HG02588 (cell line): ENCODE data around the gene CLEC3B.

ENCODE experiments used
- ATAC-seq: cut with Tn5 transposase; IDR thresholded peaks from one replicate; pipeline ENCODE4 v1.9.1; 2021; ENCODE audit warnings: mild to moderate bottlenecking, moderate library complexity; ENCODE audit not compliant: unreplicated experiment

The CLEC3B gene

DNA sequence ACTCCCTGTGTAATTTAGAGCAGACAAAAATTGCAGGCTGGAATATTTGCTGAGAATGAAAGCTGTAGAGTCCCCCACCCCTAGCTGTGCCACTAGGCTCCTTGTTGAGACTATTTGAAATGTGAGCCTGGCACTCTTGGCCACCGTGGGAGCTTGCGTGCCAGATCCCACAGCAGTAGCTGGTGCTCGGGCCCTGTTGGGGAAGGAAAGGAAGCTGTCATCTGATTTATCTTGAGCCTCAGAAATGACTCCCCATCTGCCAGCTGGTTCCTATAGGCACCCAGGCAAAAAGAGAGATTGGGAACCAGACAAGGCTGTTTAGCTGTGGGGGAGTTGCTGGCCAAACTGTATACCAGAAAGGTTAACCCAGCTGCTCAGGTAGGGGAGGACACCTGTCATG lies 23.4 kb upstream of the CLEC3B start:
- ATAC-seq, result no peak

DNA sequence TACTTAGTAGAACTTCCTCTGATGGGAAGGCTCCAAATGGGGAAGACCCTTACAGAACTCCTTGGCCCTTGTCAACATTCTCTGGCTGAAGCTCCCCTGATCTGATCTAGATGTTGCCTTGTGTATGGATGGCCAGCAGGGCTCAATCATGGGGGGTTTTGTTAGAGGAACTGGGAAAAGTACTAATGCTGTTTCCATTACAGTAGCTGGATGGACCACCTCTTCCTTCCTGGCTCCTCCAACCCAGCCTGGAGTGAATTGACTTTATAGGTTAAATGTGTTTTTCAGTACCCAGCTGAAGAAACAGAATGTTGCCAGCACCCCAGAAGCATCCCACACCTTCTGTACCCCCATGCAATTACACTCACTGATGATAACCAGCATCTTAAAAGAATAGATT lies 22.7 kb upstream of the CLEC3B start:
- no peak for ATAC-seq

DNA sequence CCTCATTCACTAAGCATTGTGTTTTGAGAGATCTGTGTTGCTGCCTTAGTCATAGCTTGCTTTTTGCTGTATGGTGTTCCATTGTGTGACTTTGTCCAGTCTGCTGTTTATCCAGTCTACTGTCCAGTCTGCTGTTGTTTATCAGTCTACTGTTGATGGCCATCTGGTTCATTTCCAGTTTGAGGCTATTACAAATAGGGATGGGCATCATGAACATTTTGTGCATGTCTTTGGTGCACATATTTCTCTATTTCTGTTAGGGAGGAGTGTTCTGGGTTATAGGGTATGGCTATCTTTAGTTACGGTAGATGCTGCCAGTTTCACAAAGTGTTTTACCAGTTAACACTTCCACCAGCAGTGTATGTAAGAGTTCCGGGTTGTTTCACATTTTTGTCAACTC lies 22.2 kb upstream of the CLEC3B start:
- ATAC-seq, result no peak

DNA sequence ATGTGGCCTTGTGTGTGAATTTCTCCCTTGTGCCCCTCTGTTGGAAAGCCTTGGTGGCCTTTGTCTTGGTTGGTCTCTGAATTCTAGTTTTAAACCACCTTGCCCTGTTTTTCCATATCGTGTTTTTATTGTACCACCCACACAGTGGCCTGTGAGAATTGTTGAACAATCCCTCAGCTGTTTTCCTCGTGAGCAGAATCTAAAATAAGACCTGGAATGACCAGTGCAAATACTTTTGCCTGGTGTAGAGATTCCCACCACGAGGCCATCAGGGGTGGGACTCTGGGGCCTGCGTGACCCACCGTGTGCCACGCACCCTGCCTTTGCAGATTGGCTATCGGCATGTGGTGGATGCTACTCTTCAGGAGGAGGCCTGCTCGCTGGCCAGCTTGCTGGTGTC lies 19.0 kb upstream of the CLEC3B start:
- no peak for ATAC-seq

DNA sequence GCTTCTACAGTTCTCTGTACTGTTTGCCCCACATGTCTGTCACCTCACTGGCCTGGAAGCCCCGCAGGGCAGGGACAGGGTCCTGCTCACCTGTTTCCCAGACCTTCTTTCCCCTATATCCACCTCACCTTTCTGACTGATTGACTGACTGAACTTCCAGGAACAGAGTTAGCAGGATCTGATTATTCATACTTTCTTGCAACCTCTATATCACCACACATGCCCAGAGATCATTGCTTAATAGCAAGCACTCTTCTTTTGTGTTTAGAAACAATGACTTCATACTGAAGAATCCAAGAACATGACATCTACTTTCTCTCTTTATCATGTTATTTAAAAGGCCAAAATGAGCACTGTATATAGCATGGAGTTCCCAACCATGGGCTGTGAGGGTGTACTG lies 18.0 kb upstream of the CLEC3B start:
- ATAC-seq, result no peak

DNA sequence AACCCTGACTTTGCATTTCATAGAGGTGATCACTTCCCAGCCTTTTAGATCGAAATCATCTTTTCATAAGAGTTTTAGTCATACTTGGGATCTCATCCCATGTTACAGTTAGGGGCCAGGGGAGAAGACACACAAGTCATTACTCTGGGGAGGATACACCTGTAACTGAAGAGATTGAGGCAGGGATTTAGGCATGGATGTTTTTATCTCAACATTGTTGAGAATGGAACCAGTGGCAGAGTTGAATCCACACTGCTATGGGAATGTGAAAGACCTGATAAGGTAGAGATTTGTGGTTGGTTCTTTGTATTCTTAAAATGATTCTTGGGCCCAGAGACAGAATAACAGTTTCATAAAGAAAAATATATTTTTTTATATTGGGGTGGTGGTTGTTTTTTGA lies 16.2 kb upstream of the CLEC3B start:
- ATAC-seq, result no peak

DNA sequence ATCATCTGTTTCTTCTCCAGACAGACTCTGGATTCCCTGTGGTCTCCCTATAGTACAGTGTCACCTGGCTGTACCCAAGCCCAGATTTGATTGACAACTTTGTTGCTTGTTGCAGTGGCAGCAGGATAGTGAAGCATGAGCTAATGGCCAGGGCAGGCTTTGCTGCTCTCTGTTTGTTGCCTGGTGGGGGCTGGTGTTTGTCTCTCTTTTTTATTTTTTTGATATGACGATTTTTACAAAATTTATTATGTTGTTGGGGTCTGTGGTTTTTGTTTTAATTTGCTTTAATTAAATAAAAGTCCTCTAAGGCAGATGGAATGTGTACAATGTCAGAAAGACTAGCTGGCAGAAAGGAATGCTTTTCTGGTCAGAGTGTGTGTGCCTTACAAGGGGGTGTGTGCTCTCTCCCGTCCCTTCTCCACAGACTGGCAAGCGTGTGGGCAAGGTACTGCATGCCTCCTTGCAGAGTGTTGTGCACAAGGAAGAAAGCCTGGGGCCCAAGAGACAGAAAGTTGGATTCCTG lies 15.2 kb upstream of the CLEC3B start:
- no peak for ATAC-seq

DNA sequence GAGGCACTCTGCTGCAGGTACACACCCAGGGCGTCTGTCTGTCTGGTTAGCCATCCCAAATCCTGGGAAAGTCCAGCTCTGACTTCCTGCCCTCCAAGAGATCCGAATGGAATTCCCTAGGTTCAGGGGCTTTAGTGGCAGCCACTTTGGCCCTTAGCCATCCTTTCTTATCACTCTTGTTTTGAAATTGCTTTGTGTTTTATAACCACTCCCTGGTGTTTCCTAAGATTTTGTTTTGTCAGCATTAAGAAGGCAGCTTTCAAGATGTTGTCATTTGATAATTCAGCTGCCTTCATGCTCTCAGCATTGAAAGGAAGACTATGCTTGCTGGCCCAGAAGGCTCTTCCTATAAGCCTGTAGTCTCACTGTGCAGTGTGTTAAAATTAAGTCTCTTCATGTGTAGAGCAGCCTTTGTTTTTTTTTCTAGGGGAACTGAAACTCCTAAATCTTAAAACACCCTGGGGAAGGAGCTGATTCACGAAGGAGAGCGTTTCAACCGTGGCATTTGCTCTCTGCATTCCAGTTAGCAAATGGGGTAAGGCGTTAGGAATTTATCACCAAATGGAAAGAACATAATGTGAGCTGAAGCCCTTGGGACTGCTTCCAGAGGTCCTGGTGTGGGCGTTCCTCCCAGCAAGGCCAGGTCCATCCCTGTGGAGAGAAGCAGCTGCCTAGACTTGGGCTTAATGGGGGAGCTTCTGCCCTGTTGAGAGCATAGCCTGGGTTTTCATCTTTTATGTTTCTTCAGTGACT lies 14.2 kb upstream of the CLEC3B start:
- no peak for ATAC-seq

DNA sequence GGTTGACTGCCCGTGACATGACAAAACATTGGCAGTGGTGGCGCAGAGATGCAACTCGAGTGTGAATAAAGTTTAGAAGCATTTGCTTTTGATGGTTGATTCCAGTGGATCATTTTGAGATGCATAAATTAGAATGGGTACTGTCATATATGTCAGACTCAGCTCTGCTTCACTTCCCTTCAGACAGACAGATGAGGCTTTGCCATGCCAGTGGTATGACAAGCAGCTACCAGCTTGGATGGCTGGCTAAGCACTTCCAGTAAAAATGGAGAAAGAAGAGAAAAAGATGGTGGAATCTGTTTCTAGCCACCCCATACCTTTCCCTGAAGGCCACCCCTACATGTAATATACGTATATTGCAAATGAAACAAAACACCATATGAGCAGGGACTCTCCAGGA lies 13.5 kb upstream of the CLEC3B start:
- no peak for ATAC-seq

DNA sequence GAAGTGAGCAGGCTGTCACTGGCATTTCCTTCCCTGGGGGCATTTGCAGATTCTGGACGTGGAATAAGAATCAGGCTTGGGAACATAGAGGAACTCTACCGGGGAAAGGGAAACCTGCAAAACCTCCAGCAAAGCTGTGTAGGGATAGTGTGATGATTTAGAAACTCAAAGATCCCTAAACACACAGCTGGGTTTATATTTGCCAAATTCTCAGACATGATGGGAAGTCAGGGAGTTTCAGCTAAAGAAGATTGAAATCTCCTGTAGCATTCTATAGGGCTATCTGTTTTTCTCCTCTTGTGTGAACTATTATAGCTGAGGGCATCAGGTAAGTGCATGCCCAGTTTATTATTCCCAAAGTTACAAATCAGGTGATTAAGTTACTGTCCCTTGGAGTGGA lies 9.2 kb upstream of the CLEC3B start:
- no peak for ATAC-seq

DNA sequence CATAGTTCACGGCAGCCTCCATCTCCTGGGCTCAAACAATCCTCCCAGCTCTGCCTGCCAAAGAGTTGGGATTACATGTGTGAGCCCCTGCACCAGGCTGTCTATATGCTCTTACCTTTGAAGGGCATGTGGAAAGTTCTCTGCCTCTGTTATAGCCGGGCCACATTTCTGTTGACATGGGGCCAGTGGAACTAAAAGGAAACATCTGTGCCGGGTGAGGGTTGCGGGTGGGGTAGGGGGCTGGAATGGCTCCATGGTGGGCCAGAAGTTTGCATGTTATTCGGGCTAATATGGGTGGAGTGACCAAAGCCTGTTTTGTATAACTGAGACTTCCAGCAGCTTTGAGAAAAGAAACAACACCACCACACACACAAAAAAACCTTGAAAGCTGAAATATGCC lies 8.3 kb upstream of the CLEC3B start:
- no peak for ATAC-seq

DNA sequence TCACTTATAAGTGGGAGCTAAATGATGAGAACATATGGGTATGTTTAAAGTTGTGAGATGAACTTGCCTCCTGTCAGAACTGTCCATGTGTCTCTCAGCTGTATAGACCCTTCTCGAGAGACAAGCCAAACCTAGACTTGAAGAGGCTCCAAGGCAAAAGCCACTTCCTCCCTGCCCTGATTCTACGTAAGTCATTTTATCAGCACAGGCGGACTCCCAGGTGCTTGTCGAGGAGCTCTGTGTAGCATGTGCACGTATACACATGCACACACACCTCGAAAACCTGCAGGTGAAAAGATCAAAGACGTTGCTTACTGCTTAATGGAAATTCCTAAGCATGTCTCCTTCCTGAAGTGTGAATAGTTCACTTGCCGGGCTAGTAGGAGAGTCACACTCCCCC lies 5.6 kb upstream of the CLEC3B start:
- no peak for ATAC-seq

DNA sequence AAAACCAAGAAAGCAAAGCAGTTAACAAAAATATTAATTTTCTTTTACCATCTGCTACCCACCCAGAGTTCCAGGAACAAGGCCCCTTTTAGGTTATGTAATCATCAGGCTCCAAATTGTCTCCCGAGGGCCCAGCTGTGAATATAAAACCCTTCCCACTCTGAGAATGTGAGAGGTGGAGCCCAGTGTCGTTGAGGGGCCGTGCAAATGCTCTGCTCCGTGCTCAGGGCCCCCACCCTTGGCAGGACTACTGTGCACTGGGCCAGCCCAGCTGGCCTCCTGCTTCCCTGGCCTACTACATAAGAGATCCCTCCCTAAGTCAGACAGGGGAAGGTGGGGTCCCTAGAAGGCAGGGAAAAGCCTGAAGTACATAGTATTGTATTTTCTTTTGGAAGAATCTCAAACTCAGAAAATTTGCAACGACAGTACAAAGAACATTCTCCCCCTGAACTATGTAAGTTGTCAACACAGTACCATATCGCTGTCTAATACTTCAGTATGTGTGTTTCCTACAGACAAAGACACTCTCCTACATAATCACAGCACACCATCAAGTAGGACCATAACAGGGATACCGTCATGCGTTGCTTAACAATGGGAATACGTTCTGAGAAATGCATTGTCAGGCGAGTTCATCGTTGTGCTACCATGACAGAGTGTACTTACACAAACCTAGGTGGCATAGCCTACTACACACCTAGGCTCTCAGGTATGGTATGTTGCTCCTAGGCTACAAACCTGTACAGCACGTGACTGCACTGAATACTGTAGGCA lies 4.4 kb upstream of the CLEC3B start:
- no peak for ATAC-seq

DNA sequence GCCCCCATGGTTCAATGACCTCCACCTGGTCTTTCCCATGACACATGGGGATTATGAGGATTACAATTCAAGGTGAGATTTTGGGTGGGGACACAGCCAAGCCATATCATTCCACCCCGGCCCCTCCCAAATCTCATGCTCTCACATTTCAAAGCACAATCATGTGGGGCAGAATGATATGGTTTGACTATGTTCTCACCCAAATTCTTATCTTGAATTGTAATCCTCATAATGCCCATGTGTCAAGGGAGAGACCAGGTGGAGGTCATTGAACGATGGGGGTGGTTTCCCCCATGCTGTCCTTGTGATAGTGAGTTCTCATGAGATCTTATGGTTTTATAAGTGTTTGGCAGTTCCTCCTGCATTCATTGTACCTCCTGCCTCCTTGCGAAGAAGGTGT lies 2.4 kb upstream of the CLEC3B start:
- ATAC-seq, result no peak

DNA sequence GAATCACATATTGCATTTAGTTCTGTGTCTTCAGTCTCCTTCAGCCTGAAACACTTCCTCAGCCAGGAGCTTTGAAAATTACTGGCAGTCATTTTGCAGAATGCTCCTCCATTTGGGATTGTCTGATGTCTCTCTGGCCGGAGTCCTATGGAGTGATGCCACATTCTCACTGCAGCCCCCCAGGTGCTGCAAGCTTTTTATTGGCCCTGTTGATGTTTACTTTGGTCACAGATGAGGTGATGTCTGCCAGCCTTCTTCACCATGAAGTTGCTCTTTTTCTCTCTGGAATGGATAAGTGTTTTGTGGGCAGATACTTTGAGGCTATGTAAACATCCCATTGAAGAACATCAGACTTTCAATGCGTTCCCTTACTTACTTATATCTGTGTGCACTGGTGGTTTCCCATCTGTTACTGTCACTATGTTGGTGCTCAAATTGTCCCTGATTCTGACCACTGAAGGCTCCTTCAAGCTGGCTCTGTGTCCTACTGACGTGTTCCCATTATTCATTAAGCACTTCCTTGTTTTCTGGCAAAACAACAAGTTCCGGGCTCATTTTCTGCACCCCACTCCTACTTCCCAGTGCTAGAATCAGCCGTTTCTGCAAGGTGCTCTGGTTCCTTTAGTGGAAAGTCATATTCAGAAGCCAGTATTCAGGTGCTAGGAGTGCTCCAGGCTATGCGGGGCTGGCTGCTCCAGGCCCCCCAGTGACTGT lies 1.4 kb upstream of the CLEC3B start:
- ATAC-seq, result no peak

DNA sequence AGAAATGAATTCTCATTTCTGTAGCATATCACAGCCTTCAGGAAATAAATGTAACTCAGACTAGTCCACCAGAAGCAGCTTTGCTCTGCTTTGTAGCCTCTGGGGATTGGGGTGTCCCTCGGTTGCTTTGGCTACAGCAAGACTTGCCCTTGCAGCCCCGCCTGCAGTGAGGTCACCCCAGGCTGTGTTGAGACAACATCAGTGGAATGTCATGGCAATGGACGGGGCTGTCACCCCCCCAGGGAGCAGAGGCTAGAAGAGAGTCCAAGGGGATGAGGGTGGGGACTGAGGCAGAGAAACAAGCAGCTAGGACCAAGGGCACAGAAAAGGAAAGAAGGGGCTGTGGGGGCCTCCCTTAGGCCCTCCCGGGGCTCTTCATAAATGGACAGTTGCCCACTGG lies 854 bp downstream of the CLEC3B start:
- no peak for ATAC-seq

DNA sequence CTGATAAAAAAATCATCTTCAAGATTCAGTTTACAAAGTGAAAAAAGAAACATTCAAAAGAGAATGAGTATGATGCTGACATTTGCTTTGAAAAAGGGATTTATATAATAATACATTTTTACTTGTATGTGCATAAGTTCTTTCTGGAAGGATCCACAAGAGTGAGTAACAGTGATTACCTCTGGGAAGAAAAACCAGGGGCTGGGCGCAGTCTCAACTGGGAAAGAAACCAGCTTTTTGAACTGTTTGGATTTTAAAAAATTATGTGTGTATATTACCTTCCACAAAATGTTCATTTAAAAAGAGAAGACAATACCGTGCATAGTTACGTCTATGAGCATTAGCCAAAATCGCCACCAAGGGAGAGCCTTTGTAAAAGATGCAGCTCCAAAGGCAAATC lies 1.3 kb downstream of the CLEC3B start:
- ATAC-seq, result no peak

DNA sequence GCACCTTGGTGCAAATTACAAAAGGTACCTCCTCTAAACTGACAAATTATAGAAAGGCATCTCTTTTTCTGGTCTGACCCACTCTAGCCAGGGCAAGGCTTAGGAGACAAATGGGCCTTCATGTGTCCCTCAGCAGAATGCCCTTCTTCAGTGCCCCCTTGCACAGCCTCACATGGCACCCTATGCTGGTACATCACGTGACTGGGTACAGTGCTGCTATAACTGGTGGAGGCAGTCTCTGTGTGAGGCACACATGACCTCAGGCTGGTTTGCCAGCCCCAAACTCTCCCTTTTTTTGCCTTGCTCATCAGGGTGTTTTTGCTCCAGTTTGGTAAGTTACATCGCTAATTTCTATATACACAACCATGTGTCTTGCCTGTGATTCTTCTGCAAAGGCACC lies 3.1 kb downstream of the CLEC3B start:
- no peak for ATAC-seq

DNA sequence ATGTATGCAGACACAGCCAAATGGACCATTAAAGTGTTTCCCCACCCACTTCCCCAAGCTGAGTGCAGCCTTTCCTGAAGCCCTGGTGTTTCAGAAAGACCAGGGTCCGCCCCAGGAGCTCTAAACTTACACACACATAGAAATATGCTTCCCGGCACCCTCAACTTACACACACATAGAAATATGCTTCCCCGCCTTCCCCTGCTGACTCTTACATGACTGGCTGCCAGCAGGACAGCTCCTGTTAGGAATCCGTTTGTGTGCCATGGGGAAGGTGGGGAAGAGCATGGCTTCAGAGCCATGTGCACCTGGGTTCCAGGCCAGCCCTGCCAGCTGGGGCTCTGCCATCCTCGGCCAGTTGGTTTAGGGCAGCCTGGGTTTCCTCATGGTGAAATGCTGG lies 3.6 kb downstream of the CLEC3B start:
- ATAC-seq, result no peak

DNA sequence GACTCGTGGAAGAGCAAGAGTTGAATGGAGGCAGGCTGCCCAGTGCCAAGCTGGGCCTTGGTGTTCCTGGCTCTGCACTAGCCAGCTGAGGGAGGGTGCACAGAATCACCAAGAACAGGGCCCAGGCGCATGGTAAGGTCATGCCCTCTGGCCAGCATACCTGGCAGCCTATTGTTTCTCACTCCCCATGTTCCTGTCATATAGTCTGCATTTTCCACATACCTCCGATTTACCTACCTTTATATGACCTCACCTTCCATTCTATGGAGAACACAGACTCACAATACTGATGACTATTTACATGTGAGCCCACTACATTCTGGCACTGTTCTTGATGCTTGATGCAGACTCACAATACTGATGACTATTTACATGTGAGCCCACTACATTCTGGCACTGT lies 5.4 kb downstream of the CLEC3B start:
- no peak for ATAC-seq

DNA sequence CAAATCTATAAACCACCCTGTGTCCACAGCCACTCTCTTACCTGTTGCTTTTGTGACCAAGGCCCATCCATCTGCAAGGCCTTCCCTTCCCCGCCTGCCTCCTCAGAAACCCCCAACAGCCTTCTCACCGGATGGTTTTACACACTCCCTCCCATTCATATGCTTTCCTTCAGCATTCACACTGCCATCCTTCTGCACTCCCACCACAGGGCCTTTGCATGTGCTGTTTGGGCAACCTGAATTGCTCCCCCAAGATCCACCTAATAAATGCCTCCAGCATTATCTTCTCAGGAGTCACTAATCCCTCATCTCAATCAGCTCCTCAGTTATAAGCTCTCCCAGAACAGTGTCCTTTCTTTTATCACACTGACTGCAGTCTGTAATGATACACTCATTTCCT lies 6.0 kb downstream of the CLEC3B start:
- ATAC-seq, result no peak

DNA sequence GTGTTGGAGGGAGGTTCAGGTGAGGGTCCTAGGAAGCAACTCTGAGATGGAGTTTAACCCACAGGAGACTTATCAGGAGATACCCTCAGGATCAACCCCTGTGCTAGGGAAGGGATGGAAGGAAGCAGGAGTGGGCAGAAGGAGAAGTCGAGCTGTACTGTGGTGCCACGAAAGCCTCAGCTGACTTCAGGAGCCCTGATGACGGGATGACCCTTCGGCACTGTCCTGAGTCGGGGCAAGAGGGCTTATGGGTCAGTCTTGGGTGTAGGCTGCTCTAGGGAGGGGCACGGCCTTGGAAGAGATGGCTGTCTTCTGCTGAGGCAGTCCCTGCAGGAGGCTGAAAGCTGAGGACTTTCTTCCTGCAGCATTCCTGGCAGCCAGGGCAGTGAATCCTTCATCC lies 7.7 kb downstream of the CLEC3B start:
- no peak for ATAC-seq
